Measurements from ENCODE around the gene SLC13A3. TPM values are rescaled to one million over a fixed set of nuclear protein-coding genes. Genes with fewer than 3 reads are reported as not detected.

Gene SLC13A3
- total RNA-seq, 1 experiment from 2014 or later, result 17.5 TPM

DNA sequence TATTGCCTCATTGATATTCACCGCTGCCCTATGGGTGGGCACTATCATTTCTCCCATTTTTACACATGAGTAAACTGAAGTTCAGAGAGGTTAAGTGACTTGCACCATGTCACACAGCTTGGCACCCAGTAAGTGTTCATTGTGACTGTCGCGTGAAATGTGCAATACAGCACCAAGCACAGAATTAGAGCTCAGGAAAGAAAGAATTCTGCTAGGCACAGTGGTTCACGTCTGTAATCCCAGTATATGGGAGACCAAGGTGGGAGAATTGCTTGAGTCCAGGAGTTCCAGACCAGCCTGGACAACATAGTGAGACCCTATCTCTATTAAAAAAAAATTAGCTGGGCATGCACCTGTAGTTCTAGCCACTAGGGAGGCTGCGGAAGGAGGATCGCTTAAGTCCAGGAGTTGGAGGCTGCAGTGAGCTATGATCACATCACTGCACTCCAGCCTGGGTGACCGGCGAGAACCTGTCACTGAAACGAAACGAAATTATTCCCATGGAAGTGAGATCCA is 626 bp downstream of the SLC13A3 start:
- no peak overlapping the region for H2AK5ac ChIP-seq (ENCODE audit: insufficient read length, low read length)
- no peaks in the 10 kb centered on the region; the same call in 1 of the 2 replicates for H3K27me3 ChIP-seq (ENCODE audit: insufficient read depth, low read length)
- H2BK15ac ChIP-seq (ENCODE audit: low read depth, low read length), result no peak overlapping the region
- H3K14ac ChIP-seq (ENCODE audit: insufficient read depth, low read length), result no peak overlapping the region
- H3K4me3 Mint-ChIP-seq, result peak overlapping the region; percentile 68 to 75
- H3K4me1 ChIP-seq (ENCODE audit: insufficient read depth, low read length), result no peaks in the 10 kb centered on the region
- no peak overlapping the region for H3K27ac ChIP-seq (ENCODE audit: insufficient read length, low read depth, low read length)
- H3K36me3 Mint-ChIP-seq (ENCODE audit: insufficient read depth in 1 of 3, low read depth in 3 of 3), result peaks cover 0 to 4% (median 0%) of the 10 kb centered on the region in 3 experiments; a peak in 3 of 7 replicates
- H3T11ph ChIP-seq (ENCODE audit: low read length), result no peak overlapping the region
- no peaks in the 10 kb centered on the region for H3K79me1 ChIP-seq (ENCODE audit: insufficient read depth, low read depth, low read length, poor library complexity, severe bottlenecking)
- H3K23ac ChIP-seq (ENCODE audit: insufficient read length, low read depth, low read length), result no peak overlapping the region
- H3K23me2 ChIP-seq (ENCODE audit: insufficient read length, low read depth, low read length, poor library complexity, severe bottlenecking), result no peaks in the 10 kb centered on the region
- no peak overlapping the region for H3K4ac ChIP-seq (ENCODE audit: low read depth, low read length)
- no peak overlapping the region for H3K4me2 ChIP-seq (ENCODE audit: insufficient read depth, insufficient read length, low read length)
- H2BK20ac ChIP-seq (ENCODE audit: low read depth, low read length, poor library complexity, severe bottlenecking), result no peak overlapping the region
- H3K18ac ChIP-seq (ENCODE audit: insufficient read length, low read depth, low read length), result no peak overlapping the region
- H3K9ac ChIP-seq (ENCODE audit: extremely low read depth, insufficient read length, low read length), result no peak overlapping the region
- WGBS (ENCODE audit: extremely low coverage, insufficient read length, low lambda C conversion rate), result no CpG with 5 or more reads among the region's 10 CpGs
- H4K91ac ChIP-seq (ENCODE audit: insufficient read length, low read depth, low read length), result no peak overlapping the region
- H2BK120ac ChIP-seq (ENCODE audit: low read depth, low read length, poor library complexity, severe bottlenecking), result no peak overlapping the region
- no peak overlapping the region for H2BK12ac ChIP-seq (ENCODE audit: insufficient read length, low read depth, low read length)
- TF ChIP-seq, protein P1, sequence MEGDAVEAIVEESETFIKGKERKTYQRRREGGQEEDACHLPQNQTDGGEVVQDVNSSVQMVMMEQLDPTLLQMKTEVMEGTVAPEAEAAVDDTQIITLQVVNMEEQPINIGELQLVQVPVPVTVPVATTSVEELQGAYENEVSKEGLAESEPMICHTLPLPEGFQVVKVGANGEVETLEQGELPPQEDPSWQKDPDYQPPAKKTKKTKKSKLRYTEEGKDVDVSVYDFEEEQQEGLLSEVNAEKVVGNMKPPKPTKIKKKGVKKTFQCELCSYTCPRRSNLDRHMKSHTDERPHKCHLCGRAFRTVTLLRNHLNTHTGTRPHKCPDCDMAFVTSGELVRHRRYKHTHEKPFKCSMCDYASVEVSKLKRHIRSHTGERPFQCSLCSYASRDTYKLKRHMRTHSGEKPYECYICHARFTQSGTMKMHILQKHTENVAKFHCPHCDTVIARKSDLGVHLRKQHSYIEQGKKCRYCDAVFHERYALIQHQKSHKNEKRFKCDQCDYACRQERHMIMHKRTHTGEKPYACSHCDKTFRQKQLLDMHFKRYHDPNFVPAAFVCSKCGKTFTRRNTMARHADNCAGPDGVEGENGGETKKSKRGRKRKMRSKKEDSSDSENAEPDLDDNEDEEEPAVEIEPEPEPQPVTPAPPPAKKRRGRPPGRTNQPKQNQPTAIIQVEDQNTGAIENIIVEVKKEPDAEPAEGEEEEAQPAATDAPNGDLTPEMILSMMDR (conservative IDR thresholded peaks at IDR 0.05), result no peak
- DNase-seq, result no peak
- H4K8ac ChIP-seq (replicated peaks; ENCODE audit: insufficient read length, low read depth, low read length), result no peak overlapping the region
- peaks cover 2% of the 10 kb centered on the region for H4K20me1 ChIP-seq (ENCODE audit: control insufficient read depth, insufficient read depth, insufficient read length)
- H2BK5ac ChIP-seq (ENCODE audit: insufficient read length, low read length), result no peak overlapping the region
- H3K79me2 ChIP-seq (ENCODE audit: insufficient read depth, low read length), result no peaks in the 10 kb centered on the region
- no peak overlapping the region for H4K5ac ChIP-seq (ENCODE audit: insufficient read length, low read depth, low read length)
- H3K56ac ChIP-seq (ENCODE audit: insufficient read length, low read depth, low read length), result no peak overlapping the region
- H3K27me3 Mint-ChIP-seq (ENCODE audit: low read depth), result peaks cover 45% of the 10 kb centered on the region
- H3K27ac Mint-ChIP-seq, result no peak overlapping the region
- H3K9me3 Mint-ChIP-seq, result peaks cover 0 to 2% of the 10 kb centered on the region in 2 experiments; a peak in 1 of 5 replicates
- H3K9me3 ChIP-seq (ENCODE audit: control insufficient read depth, low read depth, low read length), result no peaks in the 10 kb centered on the region
- H3K4me1 Mint-ChIP-seq, result peaks cover 22 to 34% of the 10 kb centered on the region in 2 experiments
- no peak overlapping the region for H2AFZ ChIP-seq (ENCODE audit: low read length)

Data from H9 (cell line).